Mesodermal cell (in vitro differentiated cells): ENCODE data around the gene SLC27A4.

ENCODE experiments used
- H3K27ac ChIP-seq: 2 replicates; pipeline ENCODE4 v1.7.0; 2013; ENCODE audit warnings: mild to moderate bottlenecking, low read depth, low read length, moderate library complexity; ENCODE audit not compliant: severe bottlenecking
- H3K36me3 ChIP-seq: 2 replicates; pipeline ENCODE4 v1.7.1; 2013; ENCODE audit warnings: mild to moderate bottlenecking, low read length, moderate library complexity; ENCODE audit not compliant: control insufficient read depth, insufficient read depth
- H3K4me1 ChIP-seq: one replicate; pipeline ENCODE4 v1.7.1; 2013; ENCODE audit warnings: mild to moderate bottlenecking, low read length; ENCODE audit not compliant: insufficient read depth, control insufficient read depth, poor library complexity, severe bottlenecking
- H3K4me3 ChIP-seq: 2 replicates; pipeline ENCODE4 v1.7.0; 2013; ENCODE audit warnings: low read length, control low read depth, mild to moderate bottlenecking; ENCODE audit not compliant: insufficient read depth, poor library complexity, severe bottlenecking; ENCODE audit errors: extremely low read depth
- H3K9me3 ChIP-seq: 2 replicates; pipeline ENCODE4 v1.7.1; 2013; ENCODE audit warnings: mild to moderate bottlenecking, low read length, moderate library complexity; ENCODE audit not compliant: control insufficient read depth
- WGBS, 2 experiments: methylation state at CpG; one replicate each; pipeline ENCODE4 v1.1.5; 2013; ENCODE audit warnings: missing lambda C conversion rate in 2 of 2; ENCODE audit not compliant: insufficient coverage in 2 of 2; 5-methylcytosine and 5-hydroxymethylcytosine counted together

The SLC27A4 gene

GRCh38 chr9:128391956-128392301 lies 51.6 kb downstream of the SLC27A4 start:
- 8 to 9% methylated on average over 15 to 16 of the region's 21 CpGs for WGBS, 2 experiments
- H3K4me1 ChIP-seq: peaks cover 14% of the 10 kb centered on the region
- H3K4me3 ChIP-seq: peak overlapping the region; percentile 16
- H3K36me3 ChIP-seq: peaks cover 34% of the 10 kb centered on the region
- H3K9me3 ChIP-seq: no peaks in the 10 kb centered on the region
- H3K27ac ChIP-seq: no peak overlapping the region

GRCh38 chr9:128392302-128393144 lies 52.2 kb downstream of the SLC27A4 start:
- peaks cover 14% of the 10 kb centered on the region for H3K4me1 ChIP-seq
- no peaks in the 10 kb centered on the region for H3K9me3 ChIP-seq
- 1 to 2% methylated on average over 75 to 82 of the region's 88 CpGs for WGBS, 2 experiments

GRCh38 chr9:128393145-128393775 lies 52.9 kb downstream of the SLC27A4 start:
- H3K27ac ChIP-seq: peak overlapping the region; percentile 29
- H3K4me3 ChIP-seq: peak overlapping the region; percentile 16
- H3K4me1 ChIP-seq: peaks cover 14% of the 10 kb centered on the region
- 2 to 3% methylated on average over 41 to 46 of the region's 56 CpGs for WGBS, 2 experiments
- no peaks in the 10 kb centered on the region for H3K9me3 ChIP-seq
- peaks cover 26% of the 10 kb centered on the region for H3K36me3 ChIP-seq

More at GRCh38 chr9:128392302-128393144, 52.2 kb downstream of the SLC27A4 start:
- H3K36me3 ChIP-seq: peaks cover 30% of the 10 kb centered on the region
- H3K4me3 ChIP-seq: peak overlapping the region; percentile 16
- H3K27ac ChIP-seq: peak overlapping the region; percentile 29

- WGBS, 2 experiments: 25% methylated on average over 3 of the region's 7 CpGs; no CpG with 5 or more reads in 1 of the 2 experiments
- H3K9me3 ChIP-seq: no peaks in the 10 kb centered on the region
- H3K36me3 ChIP-seq: peaks cover 19% of the 10 kb centered on the region
- peaks cover 14% of the 10 kb centered on the region for H3K4me1 ChIP-seq
- no peak overlapping the region for H3K4me3 ChIP-seq
- H3K27ac ChIP-seq: no peak overlapping the region
Observed at GRCh38 chr9:128393970-128394369, 53.6 kb downstream of the SLC27A4 start.

GRCh38 chr9:128394379-128395168 lies 54.2 kb downstream of the SLC27A4 start:
- H3K4me1 ChIP-seq: peaks cover 14% of the 10 kb centered on the region
- H3K4me3 ChIP-seq: no peak overlapping the region
- H3K9me3 ChIP-seq: no peaks in the 10 kb centered on the region
- no peak overlapping the region for H3K27ac ChIP-seq
- H3K36me3 ChIP-seq: peaks cover 13% of the 10 kb centered on the region
- WGBS, 2 experiments: 12 to 40% methylated on average over 1 to 5 of the region's 9 CpGs

- WGBS, 2 experiments: 10% methylated on average over 15 to 17 of the region's 19 CpGs
- Histone ChIP-seq H3K9me3 (no peaks in the 10 kb centered on the region), H3K27ac (no peak overlapping the region), H3K4me1 (peaks cover 10% of the 10 kb centered on the region), H3K4me3 (no peak overlapping the region), H3K36me3 (no peaks in the 10 kb centered on the region)
Observed at GRCh38 chr9:128396970-128397613, 56.8 kb downstream of the SLC27A4 start.

- H3K4me1 ChIP-seq: peaks cover 2% of the 10 kb centered on the region
- no peaks in the 10 kb centered on the region for H3K36me3 ChIP-seq
- no peaks in the 10 kb centered on the region for H3K9me3 ChIP-seq
- no peak overlapping the region for H3K27ac ChIP-seq
- 57 to 61% methylated on average over 5 to 7 of the region's 7 CpGs for WGBS, 2 experiments
- H3K4me3 ChIP-seq: no peak overlapping the region
Observed at GRCh38 chr9:128397831-128398230, 57.5 kb downstream of the SLC27A4 start.

GRCh38 chr9:128399861-128400260 lies 59.5 kb downstream of the SLC27A4 start:
- no peak overlapping the region for H3K27ac ChIP-seq
- H3K4me3 ChIP-seq: no peak overlapping the region
- H3K9me3 ChIP-seq: no peaks in the 10 kb centered on the region
- no peaks in the 10 kb centered on the region for H3K4me1 ChIP-seq
- 73 to 91% methylated on average over 2 to 3 of the region's 3 CpGs for WGBS, 2 experiments
- H3K36me3 ChIP-seq: no peaks in the 10 kb centered on the region

GRCh38 chr9:128404560-128404959 lies 64.2 kb downstream of the SLC27A4 start:
- H3K27ac ChIP-seq: no peak overlapping the region
- H3K9me3 ChIP-seq: no peaks in the 10 kb centered on the region
- H3K36me3 ChIP-seq: no peaks in the 10 kb centered on the region
- H3K4me1 ChIP-seq: peaks cover 13% of the 10 kb centered on the region
- 83% methylated on average over 1 of the region's 5 CpGs; no CpG with 5 or more reads in 1 of the 2 experiments for WGBS, 2 experiments
- no peak overlapping the region for H3K4me3 ChIP-seq

- Histone ChIP-seq H3K36me3 (no peaks in the 10 kb centered on the region), H3K9me3 (no peaks in the 10 kb centered on the region), H3K4me3 (no peak overlapping the region), H3K4me1 (peaks cover 13% of the 10 kb centered on the region), H3K27ac (no peak overlapping the region)
- 63 to 70% methylated on average over 11 of the region's 20 CpGs for WGBS, 2 experiments
Observed at GRCh38 chr9:128405077-128405779, 64.9 kb downstream of the SLC27A4 start.
